ENCODE data around the gene THNSL1.

DNA sequence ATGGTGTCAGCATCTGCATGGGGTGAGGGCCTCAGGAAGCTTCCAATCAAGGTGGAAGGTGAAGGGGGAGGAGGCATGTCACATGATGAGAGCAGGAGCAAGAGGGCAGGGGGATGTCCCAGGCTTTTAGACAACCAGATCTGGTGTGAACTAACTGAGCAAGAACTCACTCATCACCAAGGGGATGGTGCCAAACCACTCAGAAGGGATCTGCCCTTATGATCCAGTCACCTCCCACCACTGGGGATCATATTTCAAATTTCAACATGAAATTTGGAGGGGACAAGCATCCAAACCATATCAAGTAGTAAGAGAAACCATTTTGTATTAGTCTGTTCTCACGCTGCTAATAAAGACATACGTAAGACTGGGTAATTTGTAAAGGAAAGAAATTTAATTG is 33.6 kb downstream of the THNSL1 start:
- TF ChIP-seq POLR2A (IDR thresholded peaks at IDR 0.05) (no peak), CTCF (IDR thresholded peaks at IDR 0.05) (no peak)

All from Peyer's patch (tissue), 4 donors.